Measurements from ENCODE around the gene POLE. TPM values are rescaled to one million over a fixed set of nuclear protein-coding genes. Genes with fewer than 3 reads are reported as not detected.

Gene POLE
- 17.8 and 20.1 TPM in 2 replicates for polyA plus RNA-seq (2012; rRNA removed)
- polyA plus RNA-seq (2012; cell fraction: cytosol; rRNA removed), result 5.5 and 6.8 TPM in 2 replicates
- polyA plus RNA-seq (2012; cell fraction: nucleus; rRNA removed), result 89.3 and 94.3 TPM in 2 replicates

- Histone ChIP-seq H3K27ac (ENCODE audit: low read depth in 2 of 2, low read length in 1 of 2) (peak within 1 kb of the TSS in 1 of 2 experiments; percentile 50; a peak in 2 of 4 replicates), H3K4me3 (ENCODE audit: low read depth in 2 of 2, low read length in 1 of 2) (peak within 1 kb of the TSS; percentile 70 to 87), H3K9me3 (no peaks in the 10 kb centered on the region), H3K4me1 (ENCODE audit: control insufficient read depth in 1 of 2, insufficient read depth in 2 of 2, low read depth in 1 of 2, low read length in 1 of 2) (peaks cover 0 to 3% of the 10 kb centered on the region in 2 experiments; a peak in 1 of 4 replicates), H3K9ac (peak within 1 kb of the TSS; percentile 75), H3K4me2 (peak within 1 kb of the TSS; percentile 88), H3K36me3 (replicated peaks in 1 of 2; ENCODE audit: control insufficient read depth in 1 of 2, insufficient read depth in 2 of 2, low read length in 1 of 2) (no peaks in the 10 kb centered on the region), H4K20me1 (ENCODE audit: insufficient read depth) (peaks cover 12% of the 10 kb centered on the region; the same call in 1 of the 2 replicates), H3K9me2 (no peaks in the 10 kb centered on the region), H3F3A (replicated peaks; ENCODE audit: insufficient read depth) (peaks cover 6% of the 10 kb centered on the region), H3K79me2 (ENCODE audit: insufficient read depth) (peaks cover 28% of the 10 kb centered on the region), H2AFZ (ENCODE audit: low read depth) (no peak within 1 kb of the TSS), H3K27me3 (ENCODE audit: insufficient read depth) (no peaks in the 10 kb centered on the region)
- CTCF ChIA-PET, result interaction anchor here (0.8 kb wide), 1 partner anchor 11 kb away, joined by 3 read pairs; no protein-coding TSS in a partner anchor
- POLR2A ChIA-PET, result no interaction called here
- peak; percentile 99 for DNase-seq
- WGBS (ENCODE audit: low lambda C conversion rate), result 3% methylated on average over 28 of the region's 134 CpGs
- TF ChIP-seq RAD21 (IDR thresholded peaks at IDR 0.05; ENCODE audit: low read length), result no peak
- 0 out of 2 replicates have a peak, but pooled peaks have one; percentile 7 for TF ChIP-seq REST (IDR thresholded peaks at IDR 0.05; ENCODE audit: low read depth, low read length)
- TF ChIP-seq NRF1 (IDR thresholded peaks at IDR 0.05; ENCODE audit: low read depth, low read length), result peak; percentile 25; the same call in 1 of the 2 replicates
- TF ChIP-seq ZBTB33 (IDR thresholded peaks at IDR 0.05; ENCODE audit: borderline replicate concordance, low read depth), result peak; percentile 97
- TF ChIP-seq TEAD4 (IDR thresholded peaks at IDR 0.05; ENCODE audit: borderline replicate concordance, insufficient read depth), result no peak
- no peak for TF ChIP-seq JUND (IDR thresholded peaks at IDR 0.05)
- 0 out of 2 replicates have a peak, but pooled peaks have one; percentile 25 for TF ChIP-seq POLR2AphosphoS5 (IDR thresholded peaks at IDR 0.05; ENCODE audit: low read depth, low read length)
- no peak for TF ChIP-seq RFX5 (IDR thresholded peaks at IDR 0.05; ENCODE audit: low read length)
- TF ChIP-seq GABPA (IDR thresholded peaks at IDR 0.05; ENCODE audit: low read depth), result no peak
- TF ChIP-seq RCOR1 (IDR thresholded peaks at IDR 0.05; ENCODE audit: low read length), result peak; percentile 49; the same call in 1 of the 2 replicates
- TF ChIP-seq MEF2A (IDR thresholded peaks at IDR 0.05; ENCODE audit: borderline replicate concordance, low read depth), result no peak
- no peak for TF ChIP-seq USF2 (IDR thresholded peaks at IDR 0.05; ENCODE audit: borderline replicate concordance, low read depth, low read length)
- no peak for TF ChIP-seq FOSL2 (IDR thresholded peaks at IDR 0.05; ENCODE audit: borderline replicate concordance, low read depth)
- TF ChIP-seq MXI1 (IDR thresholded peaks at IDR 0.05; ENCODE audit: low read depth, low read length), result peak; percentile 76
- 0 out of 2 replicates have a peak, but pooled peaks have one; percentile 16 for TF ChIP-seq NFIC (IDR thresholded peaks at IDR 0.05; ENCODE audit: borderline replicate concordance)
- peak; percentile 93 for TF ChIP-seq PBX3 (IDR thresholded peaks at IDR 0.05)
- peak; percentile 99 for TF ChIP-seq CHD2 (IDR thresholded peaks at IDR 0.05; ENCODE audit: low read length, partially characterized antibody)
- peak; percentile 55; the same call in 1 of the 2 replicates for TF ChIP-seq TAF1 (IDR thresholded peaks at IDR 0.05; ENCODE audit: borderline replicate concordance, low read depth, low read length)
- peak; percentile 19 to 26; a peak in 2 of 4 replicates for TF ChIP-seq EP300 (IDR thresholded peaks at IDR 0.05; ENCODE audit: borderline replicate concordance in 1 of 2, low read depth in 1 of 2, low read length in 1 of 2)
- TF ChIP-seq CTCF (IDR thresholded peaks at IDR 0.05), result no peak
- TF ChIP-seq SIN3A (IDR thresholded peaks at IDR 0.05; ENCODE audit: borderline replicate concordance, low read depth, low read length), result peak; percentile 99
Measured at GRCh38 chr12:132687211-132688164, at the start of gene POLE, which contains the start of gene PXMP2. TSS of gene POLE (minus strand) at chr12:132687342. CDS start at chr12:132687315, 27 bp downstream. TSS of gene PXMP2 (plus strand) at chr12:132687587. CDS start at chr12:132687671, 84 bp downstream.

Data from SK-N-SH (cell line).